Activated T-helper 1 cell treated with anti-CD3 and anti-CD28 coated beads, Interleukin-2, amount 50 U/mL, for 16 hours (primary cell): ENCODE results near the gene HSPG2.
A peak's percentile ranks its signal among the peaks of the same experiment; 100 is the strongest.
"Not testable (repeated sequence)": the region's sequence is repeated elsewhere in the genome, so short reads cannot be mapped to it uniquely, and the experiment has no call there.

Experiments
- DNase-seq, 2 donors: peaks; one replicate each; pipeline ENCODE4 v3.0.0-alpha.2; 2020; ENCODE audit warnings: low read depth in 1 of 2, low spot score in 1 of 2

Gene HSPG2

GRCh38 chr1:21937034-21937371, at the start of gene HSPG2:
Gene HSPG2, minus strand, starts transcription at chr1:21937310. Its CDS starts 93 bp downstream, at chr1:21937217.
- DNase-seq = no peak

GRCh38 chr1:21986386-21986785, 49.3 kb upstream of the HSPG2 start:
- not testable (repeated sequence) for DNase-seq

- not testable (repeated sequence) for DNase-seq
These were observed 48.8 kb upstream of the HSPG2 start for GRCh38 chr1:21985893-21986292.

GRCh38 chr1:21983539-21983938, 46.4 kb upstream of the HSPG2 start:
- DNase-seq = not testable (repeated sequence)

- not testable (repeated sequence) for DNase-seq
These were observed 45.0 kb upstream of the HSPG2 start for GRCh38 chr1:21982122-21982521.

GRCh38 chr1:21981253-21981652, 44.1 kb upstream of the HSPG2 start:
- DNase-seq = not testable (repeated sequence)

- not testable (repeated sequence) for DNase-seq
These were observed 43.6 kb upstream of the HSPG2 start for GRCh38 chr1:21980515-21981220.

- DNase-seq = not testable (repeated sequence)
These were observed 41.1 kb upstream of the HSPG2 start for GRCh38 chr1:21978209-21978608.

- DNase-seq = not testable (repeated sequence)
These were observed 39.7 kb upstream of the HSPG2 start, which contains the start of gene CELA3B for GRCh38 chr1:21976703-21977239. Gene CELA3B, plus strand, starts transcription at chr1:21977022. Its CDS starts 18 bp downstream, at chr1:21977040.

- DNase-seq = not testable (repeated sequence)
These were observed 38.2 kb upstream of the HSPG2 start for GRCh38 chr1:21975296-21975695.

- not testable (repeated sequence) for DNase-seq
These were observed 37.6 kb upstream of the HSPG2 start for GRCh38 chr1:21974699-21975098.

- DNase-seq = not testable (repeated sequence)
These were observed 36.8 kb upstream of the HSPG2 start for GRCh38 chr1:21973948-21974347.

- not testable (repeated sequence) for DNase-seq
These were observed 35.9 kb upstream of the HSPG2 start for GRCh38 chr1:21972973-21973441.

- DNase-seq = not testable (repeated sequence)
These were observed 33.4 kb upstream of the HSPG2 start for GRCh38 chr1:21970523-21970922.

- not testable (repeated sequence) for DNase-seq
These were observed 32.0 kb upstream of the HSPG2 start for GRCh38 chr1:21969066-21969465.

- DNase-seq = not testable (repeated sequence)
These were observed 30.1 kb upstream of the HSPG2 start for GRCh38 chr1:21967216-21967615.

GRCh38 chr1:21966247-21967000, 29.3 kb upstream of the HSPG2 start:
- DNase-seq = no peak

- DNase-seq = peak; percentile 68 to 79
These were observed 26.5 kb upstream of the HSPG2 start for GRCh38 chr1:21963477-21964217.

- no peak for DNase-seq
These were observed 24.7 kb upstream of the HSPG2 start for GRCh38 chr1:21961799-21962198.

GRCh38 chr1:21961337-21961736, 24.2 kb upstream of the HSPG2 start:
- no peak for DNase-seq
